Rectal smooth muscle tissue (tissue), 1 donor: ENCODE data around the gene RTRAF.

Experiments
- H3K27ac ChIP-seq: one replicate; pipeline ENCODE4 v1.7.0; 2013; ENCODE audit warnings: low read depth, low read length, inconsistent platforms
- H3K27me3 ChIP-seq: one replicate; pipeline ENCODE4 v1.7.0; 2013; ENCODE audit warnings: low read length; ENCODE audit not compliant: control insufficient read depth, insufficient read depth
- H3K36me3 ChIP-seq: one replicate; pipeline ENCODE4 v1.7.0; 2013; ENCODE audit warnings: low read length; ENCODE audit not compliant: control insufficient read depth, insufficient read depth
- H3K4me1 ChIP-seq: one replicate; pipeline ENCODE4 v1.7.0; 2013; ENCODE audit warnings: low read length; ENCODE audit not compliant: control insufficient read depth, insufficient read depth
- H3K4me3 ChIP-seq: one replicate; pipeline ENCODE4 v1.7.0; 2013; ENCODE audit warnings: low read length
- H3K9ac ChIP-seq: one replicate; pipeline ENCODE4 v1.7.0; 2013; ENCODE audit warnings: low read length

Gene RTRAF

GRCh38 chr14:52026901-52027300 is 37.6 kb downstream of the RTRAF start:
- Histone ChIP-seq H3K9ac (no peak overlapping the region), H3K4me3 (no peak overlapping the region), H3K36me3 (no peaks in the 10 kb centered on the region), H3K27ac (no peak overlapping the region), H3K4me1 (peaks cover 5% of the 10 kb centered on the region), H3K27me3 (no peaks in the 10 kb centered on the region)

GRCh38 chr14:52029881-52030280 is 40.5 kb downstream of the RTRAF start:
- H3K27me3 ChIP-seq = no peaks in the 10 kb centered on the region
- no peak overlapping the region for H3K9ac ChIP-seq
- H3K27ac ChIP-seq = no peak overlapping the region
- H3K36me3 ChIP-seq = no peaks in the 10 kb centered on the region
- peaks cover 15% of the 10 kb centered on the region for H3K4me1 ChIP-seq
- no peak overlapping the region for H3K4me3 ChIP-seq

GRCh38 chr14:52031781-52032180 is 42.4 kb downstream of the RTRAF start:
- no peaks in the 10 kb centered on the region for H3K36me3 ChIP-seq
- no peak overlapping the region for H3K4me3 ChIP-seq
- H3K4me1 ChIP-seq = peaks cover 15% of the 10 kb centered on the region
- no peak overlapping the region for H3K9ac ChIP-seq
- no peaks in the 10 kb centered on the region for H3K27me3 ChIP-seq
- H3K27ac ChIP-seq = peak overlapping the region; percentile 3

- H3K27me3 ChIP-seq = no peaks in the 10 kb centered on the region
- no peak overlapping the region for H3K4me3 ChIP-seq
- H3K36me3 ChIP-seq = peaks cover 2% of the 10 kb centered on the region
- H3K9ac ChIP-seq = no peak overlapping the region
- peak overlapping the region; percentile 56 for H3K27ac ChIP-seq
- peaks cover 15% of the 10 kb centered on the region for H3K4me1 ChIP-seq
Observed at GRCh38 chr14:52032204-52032801, 43.0 kb downstream of the RTRAF start.

GRCh38 chr14:52033101-52033642 is 43.8 kb downstream of the RTRAF start:
- Histone ChIP-seq H3K36me3 (peaks cover 2% of the 10 kb centered on the region), H3K27ac (no peak overlapping the region), H3K4me3 (no peak overlapping the region), H3K9ac (no peak overlapping the region), H3K4me1 (peaks cover 15% of the 10 kb centered on the region), H3K27me3 (no peaks in the 10 kb centered on the region)

GRCh38 chr14:52039124-52039815 is 49.9 kb downstream of the RTRAF start:
- peaks cover 14% of the 10 kb centered on the region for H3K4me1 ChIP-seq
- H3K4me3 ChIP-seq = no peak overlapping the region
- no peaks in the 10 kb centered on the region for H3K27me3 ChIP-seq
- no peak overlapping the region for H3K9ac ChIP-seq
- H3K36me3 ChIP-seq = peaks cover 11% of the 10 kb centered on the region
- H3K27ac ChIP-seq = no peak overlapping the region

GRCh38 chr14:52040598-52040997 is 51.3 kb downstream of the RTRAF start:
- peaks cover 11% of the 10 kb centered on the region for H3K36me3 ChIP-seq
- H3K4me1 ChIP-seq = peaks cover 20% of the 10 kb centered on the region
- no peak overlapping the region for H3K9ac ChIP-seq
- H3K27ac ChIP-seq = no peak overlapping the region
- no peaks in the 10 kb centered on the region for H3K27me3 ChIP-seq
- no peak overlapping the region for H3K4me3 ChIP-seq

- peak overlapping the region; percentile 10 for H3K27ac ChIP-seq
- no peak overlapping the region for H3K4me3 ChIP-seq
- no peaks in the 10 kb centered on the region for H3K27me3 ChIP-seq
- no peak overlapping the region for H3K9ac ChIP-seq
- peaks cover 35% of the 10 kb centered on the region for H3K4me1 ChIP-seq
- peaks cover 8% of the 10 kb centered on the region for H3K36me3 ChIP-seq
Observed at GRCh38 chr14:52042371-52043289, 53.3 kb downstream of the RTRAF start.

GRCh38 chr14:52043690-52044089 is 54.3 kb downstream of the RTRAF start:
- peaks cover 46% of the 10 kb centered on the region for H3K4me1 ChIP-seq
- H3K4me3 ChIP-seq = no peak overlapping the region
- H3K27ac ChIP-seq = no peak overlapping the region
- peaks cover 5% of the 10 kb centered on the region for H3K36me3 ChIP-seq
- H3K9ac ChIP-seq = no peak overlapping the region
- H3K27me3 ChIP-seq = no peaks in the 10 kb centered on the region

GRCh38 chr14:52044791-52045522 is 55.6 kb downstream of the RTRAF start:
- no peak overlapping the region for H3K9ac ChIP-seq

GRCh38 chr14:52046376-52046917 is 57.1 kb downstream of the RTRAF start:
- Histone ChIP-seq H3K4me1 (peaks cover 59% of the 10 kb centered on the region), H3K4me3 (no peak overlapping the region), H3K9ac (no peak overlapping the region), H3K27ac (peak overlapping the region; percentile 52), H3K27me3 (no peaks in the 10 kb centered on the region), H3K36me3 (no peaks in the 10 kb centered on the region)

More at GRCh38 chr14:52044791-52045522, 55.6 kb downstream of the RTRAF start:
- no peak overlapping the region for H3K4me3 ChIP-seq
- H3K4me1 ChIP-seq = peaks cover 52% of the 10 kb centered on the region
- H3K36me3 ChIP-seq = no peaks in the 10 kb centered on the region
- no peaks in the 10 kb centered on the region for H3K27me3 ChIP-seq
- peak overlapping the region; percentile 45 for H3K27ac ChIP-seq
